Activated CD8-positive, alpha-beta memory T cell treated with anti-CD3 and anti-CD28 coated beads, Interleukin-2, amount 50 U/mL, for 24 hours (primary cell): ENCODE results near the gene LCMT1.

ENCODE experiments used
- DNase-seq: peaks from one replicate; pipeline ENCODE4 v3.0.0-alpha.2; 2020; ENCODE audit errors: extremely low read depth

Gene LCMT1

GRCh38 chr16:25194273-25194878 is 82.8 kb downstream of the LCMT1 start:
- DNase-seq, result no peak

- no peak for DNase-seq
These were observed 86.5 kb downstream of the LCMT1 start for GRCh38 chr16:25198021-25198420.

GRCh38 chr16:25199457-25199856 is 87.9 kb downstream of the LCMT1 start:
- DNase-seq, result no peak

GRCh38 chr16:25210758-25211157 is 99.2 kb downstream of the LCMT1 start:
- no peak for DNase-seq

- no peak for DNase-seq
These were observed 101.1 kb downstream of the LCMT1 start for GRCh38 chr16:25212636-25213035.

- DNase-seq, result no peak
These were observed 102.3 kb downstream of the LCMT1 start for GRCh38 chr16:25213709-25214397.

GRCh38 chr16:25217112-25217511 is 105.6 kb downstream of the LCMT1 start:
- DNase-seq, result no peak

- no peak for DNase-seq
These were observed 106.4 kb downstream of the LCMT1 start for GRCh38 chr16:25217921-25218320.

- DNase-seq, result no peak
These were observed 107.7 kb downstream of the LCMT1 start for GRCh38 chr16:25219070-25219737.

- DNase-seq, result no peak
These were observed 111.4 kb downstream of the LCMT1 start for GRCh38 chr16:25222959-25223358.

GRCh38 chr16:25223964-25224363 is 112.4 kb downstream of the LCMT1 start:
- no peak for DNase-seq

- DNase-seq, result no peak
These were observed 113.3 kb downstream of the LCMT1 start for GRCh38 chr16:25224731-25225319.
